Aorta (tissue), 5 donors: ENCODE data around the gene EXT2. TPM values are rescaled to one million over a fixed set of nuclear protein-coding genes. Genes with fewer than 3 reads are reported as not detected.

Source experiments
- ATAC-seq: fragments of 200-7000 bp; cut with Tn5 transposase; one replicate; pipeline ENCODE4 v1.9.1; 2022; ENCODE audit warnings: moderate library complexity; ENCODE audit not compliant: low FRiP score
- DNase-seq, 2 donors: peaks; one replicate each; pipeline ENCODE4 v3.0.0-alpha.2; 2020
- H3K27ac ChIP-seq, 2 donors: one replicate each; pipeline ENCODE4 v1.5.1; 2013; ENCODE audit warnings: low read length in 2 of 2, mild to moderate bottlenecking in 2 of 2, moderate library complexity in 2 of 2, control low read depth in 1 of 2, inconsistent platforms in 1 of 2, low read depth in 1 of 2
- H3K27me3 ChIP-seq, 2 donors: one replicate each; pipeline ENCODE4 v1.6.1; 2013; ENCODE audit warnings: control low read depth in 1 of 2, low read length in 1 of 2, mild to moderate bottlenecking in 1 of 2, moderate library complexity in 1 of 2; ENCODE audit not compliant: insufficient read depth in 2 of 2, control insufficient read depth in 1 of 2
- H3K36me3 ChIP-seq, 2 donors: one replicate each; pipeline ENCODE4 v1.6.1; 2013; ENCODE audit warnings: control low read depth in 1 of 2, low read length in 1 of 2, mild to moderate bottlenecking in 1 of 2; ENCODE audit not compliant: insufficient read depth in 2 of 2, control insufficient read depth in 1 of 2
- H3K4me1 ChIP-seq, 2 donors: one replicate each; pipeline ENCODE4 v1.6.1; 2013; ENCODE audit warnings: low read length in 2 of 2, control low read depth in 1 of 2, mild to moderate bottlenecking in 1 of 2, moderate library complexity in 1 of 2; ENCODE audit not compliant: insufficient read depth in 2 of 2, control insufficient read depth in 1 of 2
- H3K4me3 ChIP-seq, 2 donors: one replicate each; pipeline ENCODE4 v1.5.1; 2013; ENCODE audit warnings: low read length in 2 of 2, control low read depth in 1 of 2, mild to moderate bottlenecking in 1 of 2
- H3K9me3 ChIP-seq: one replicate; pipeline ENCODE4 v1.6.1; 2013; ENCODE audit warnings: mild to moderate bottlenecking, low read length; ENCODE audit not compliant: control insufficient read depth
- WGBS, 2 donors: extraction: QIAGEN DNeasy Blood & Tissue Kit; methylation state at CpG; one replicate each; pipeline ENCODE4 v1.1.7; 2013; 5-methylcytosine and 5-hydroxymethylcytosine counted together
- intact Hi-C, 2 donors: fragments of 100-400 bp; cut with DNase I; formaldehyde crosslinking; loops; one replicate each; pipeline versions ENCODE4 v1.14.2 to v1.15.0; 2022
- polyA plus RNA-seq, 2 donors: library from polyadenylated mRNA; stranded (reverse); fragments of 200-250 nt; gene quantifications; one replicate each; pipeline ENCODE4 v1.2.3, GENCODE V29; 2013
- total RNA-seq, 2 donors: library from RNA; stranded (reverse); fragmentation: NEBNext Ultra II Directional; extraction: Animal tissue kit (Norgen Biotek cat#: 25700); gene quantifications; one replicate each; pipeline ENCODE4 v1.2.1, GENCODE V29; 2021
- donor health status: healthy with polysubstance abuse.
- donor health status: Bipolar disorder and iron deficiency.
- donor health status: DM: no; HTN: no; CAD: no.
- donor health status: DM: no; HTN: no; CAD: no.
- donor health status: DM: yes; HTN: yes; CAD: no.

The EXT2 gene
- total and polyA plus RNA-seq, 4 donors = 16.0 to 69.4 (median 51.6) TPM

DNA sequence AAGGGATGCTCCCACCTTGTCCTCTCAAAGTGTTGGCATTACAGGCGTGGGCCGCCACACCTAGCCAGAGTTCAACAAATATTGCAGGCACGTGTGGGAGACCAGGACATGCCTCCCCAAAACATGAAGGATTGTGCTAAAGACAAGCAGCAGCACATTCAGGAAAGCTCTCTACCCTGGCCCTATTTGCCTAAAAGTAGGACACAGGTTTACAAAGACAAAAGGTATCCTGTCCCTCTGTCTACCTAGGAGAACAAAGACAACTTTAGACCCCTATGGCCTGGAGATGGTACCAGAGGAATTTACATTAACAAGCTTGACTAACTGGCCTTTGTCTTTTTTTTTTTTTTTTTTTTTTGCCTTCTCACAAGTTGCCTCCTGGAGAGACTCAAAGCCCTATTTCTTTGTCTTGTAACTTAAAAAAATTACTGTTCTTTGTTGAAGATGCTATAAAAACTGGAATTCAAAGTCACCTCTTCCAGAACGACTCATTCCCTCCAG is 30.3 kb upstream of the EXT2 start:
- no peak overlapping the region for H3K27ac ChIP-seq
- intact Hi-C loops = no loop called here
- no peak for ATAC-seq
- H3K27me3 ChIP-seq = no peaks in the 10 kb centered on the region
- 45 to 61% methylated on average over 4 of the region's 4 CpGs for WGBS, 2 donors
- no peak for DNase-seq
- H3K4me3 ChIP-seq = no peak overlapping the region
- no peaks in the 10 kb centered on the region for H3K36me3 ChIP-seq
- H3K9me3 ChIP-seq = no peaks in the 10 kb centered on the region
- no peaks in the 10 kb centered on the region for H3K4me1 ChIP-seq

DNA sequence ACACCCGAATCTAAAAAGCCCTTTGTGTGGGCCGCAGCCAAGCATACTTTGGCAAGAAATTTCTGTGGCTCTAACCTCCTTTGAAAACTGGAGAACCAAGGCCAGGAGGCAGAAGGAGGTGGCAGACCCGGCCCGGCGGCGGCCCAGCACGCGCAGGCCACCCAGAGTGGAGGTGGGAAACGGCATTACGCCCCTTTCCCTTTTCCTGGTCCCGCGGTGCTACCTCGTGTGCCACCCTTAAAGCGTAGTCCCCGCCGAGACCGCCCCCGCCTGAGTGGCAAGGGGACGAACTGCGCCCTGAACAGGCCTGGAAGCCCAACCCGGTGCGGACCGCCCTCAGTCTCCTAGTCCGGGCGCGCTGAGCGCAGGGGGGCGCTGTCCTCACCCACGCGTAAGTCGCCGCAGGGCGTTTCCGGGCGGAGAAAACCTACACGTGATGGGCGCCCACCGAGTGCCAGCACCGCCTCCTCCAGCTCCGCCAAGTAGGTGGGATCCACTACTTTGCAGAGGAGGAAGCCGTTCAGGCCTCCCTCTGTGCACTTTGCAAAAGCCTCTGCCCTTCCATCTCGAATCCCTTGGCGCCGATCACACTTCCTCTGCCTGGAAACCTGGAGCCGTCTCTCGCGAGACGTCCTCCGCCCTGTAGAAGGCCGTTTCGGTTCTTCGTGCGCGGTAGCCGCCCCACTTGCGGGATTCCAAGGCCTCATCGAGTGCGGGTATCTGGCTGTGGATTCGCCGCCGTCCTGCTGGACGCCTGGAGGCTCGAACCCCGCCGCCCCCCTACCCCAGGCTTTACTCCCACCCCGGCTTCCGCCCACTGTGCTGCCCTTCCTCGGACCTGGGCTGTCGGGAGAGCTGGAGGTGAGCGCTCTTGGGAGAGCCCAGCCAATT is 29.4 kb upstream of the EXT2 start, which contains the start of gene ACCS:
ACCS (plus strand) TSS at position 430 of the 891 bp plus-strand sequence. CDS start 1,358 bp downstream, outside the sequence.
- DNase-seq = peak; percentile 99

DNA sequence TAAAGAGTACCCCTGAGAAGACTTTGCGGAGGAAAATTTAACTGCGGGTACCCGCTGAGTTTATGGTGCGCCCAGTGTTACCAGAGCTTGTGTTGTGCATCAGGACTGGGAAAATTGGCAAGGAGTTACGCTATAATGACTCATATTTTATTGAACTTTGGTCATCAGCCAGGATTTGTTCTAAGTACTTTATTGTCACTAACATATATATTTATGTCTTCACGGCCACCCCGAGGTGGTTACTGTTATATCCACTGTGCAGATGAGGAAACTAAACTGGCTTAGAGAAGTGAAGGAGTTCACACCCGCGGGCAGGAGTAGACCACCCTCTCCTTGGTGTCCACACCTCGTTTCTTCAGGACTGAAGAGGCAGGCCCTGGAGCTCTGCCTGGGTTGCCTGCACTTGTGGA is 28.7 kb upstream of the EXT2 start:
- ATAC-seq (peak; percentile 27), DNase-seq (no peak)
- intact Hi-C loops = no loop called here
- Histone ChIP-seq H3K36me3 (peaks cover 0 to 3% of the 10 kb centered on the region in 2 donors), H3K9me3 (no peaks in the 10 kb centered on the region), H3K27me3 (no peaks in the 10 kb centered on the region), H3K27ac (peak overlapping the region in 1 of 2 donors; percentile 78), H3K4me1 (no peaks in the 10 kb centered on the region), H3K4me3 (peak overlapping the region; percentile 67 to 76)
- 15 to 28% methylated on average over 10 of the region's 10 CpGs for WGBS, 2 donors

More for the DNA sequence above, 29.4 kb upstream of the EXT2 start, which contains the start of gene ACCS:
- Histone ChIP-seq H3K36me3 (no peaks in the 10 kb centered on the region), H3K27ac (peak within 1 kb of the TSS in 1 of 2 donors; percentile 91), H3K4me1 (no peaks in the 10 kb centered on the region), H3K27me3 (no peaks in the 10 kb centered on the region), H3K4me3 (peak within 1 kb of the TSS; percentile 67 to 76), H3K9me3 (no peaks in the 10 kb centered on the region)
- peak; percentile 98 for ATAC-seq
- 0 to 1% methylated on average over 70 of the region's 70 CpGs for WGBS, 2 donors
- intact Hi-C loops = no loop called here

DNA sequence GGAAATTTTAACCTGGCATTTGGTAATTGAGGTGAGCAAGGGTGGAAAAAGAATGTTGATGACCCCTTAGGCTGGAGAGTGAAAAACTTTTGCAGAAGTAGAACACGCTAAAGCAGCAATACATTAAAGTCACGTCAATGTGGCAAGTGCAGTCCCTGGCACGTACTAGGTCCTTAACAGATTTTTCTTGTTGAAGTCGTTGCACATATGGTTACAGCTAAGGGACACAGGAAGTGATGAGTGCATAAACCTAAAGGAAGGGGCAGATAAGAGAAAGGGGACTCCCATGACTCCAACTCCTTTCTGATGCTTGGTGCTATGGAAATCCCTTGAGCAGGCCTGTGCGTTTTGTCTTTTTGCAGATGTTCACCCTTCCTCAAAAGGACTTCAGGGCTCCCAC is 28.2 kb upstream of the EXT2 start:
- H3K9me3 ChIP-seq = no peaks in the 10 kb centered on the region
- no peaks in the 10 kb centered on the region for H3K4me1 ChIP-seq
- H3K27me3 ChIP-seq = no peaks in the 10 kb centered on the region
- DNase-seq (no peak), ATAC-seq (no peak)
- H3K4me3 ChIP-seq = peak overlapping the region; percentile 67 to 76
- intact Hi-C loops = no loop called here
- peaks cover 0 to 3% of the 10 kb centered on the region in 2 donors for H3K36me3 ChIP-seq
- 65 to 79% methylated on average over 5 of the region's 5 CpGs for WGBS, 2 donors
- H3K27ac ChIP-seq = no peak overlapping the region

DNA sequence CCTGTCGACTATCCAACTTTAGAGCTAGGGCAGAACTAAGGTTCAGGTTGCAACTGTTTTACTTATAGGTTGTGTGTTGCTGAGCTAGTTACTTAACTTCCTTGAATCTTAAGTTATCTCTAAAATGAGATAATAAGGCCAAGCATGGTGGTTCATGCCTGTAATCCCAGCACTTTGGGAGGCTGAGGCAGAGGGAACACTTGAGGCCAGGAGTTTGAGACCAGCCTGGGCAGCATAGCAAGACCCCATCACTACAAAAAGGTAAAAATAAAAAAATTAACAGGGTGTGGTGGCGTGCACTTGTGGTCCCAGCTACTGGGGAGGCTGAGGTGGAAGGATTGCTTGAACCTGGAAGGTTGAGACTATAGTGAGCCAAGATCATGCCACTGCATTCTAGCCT is 27.3 kb upstream of the EXT2 start:
- WGBS, 2 donors = 98 to 99% methylated on average over 2 of the region's 2 CpGs

DNA sequence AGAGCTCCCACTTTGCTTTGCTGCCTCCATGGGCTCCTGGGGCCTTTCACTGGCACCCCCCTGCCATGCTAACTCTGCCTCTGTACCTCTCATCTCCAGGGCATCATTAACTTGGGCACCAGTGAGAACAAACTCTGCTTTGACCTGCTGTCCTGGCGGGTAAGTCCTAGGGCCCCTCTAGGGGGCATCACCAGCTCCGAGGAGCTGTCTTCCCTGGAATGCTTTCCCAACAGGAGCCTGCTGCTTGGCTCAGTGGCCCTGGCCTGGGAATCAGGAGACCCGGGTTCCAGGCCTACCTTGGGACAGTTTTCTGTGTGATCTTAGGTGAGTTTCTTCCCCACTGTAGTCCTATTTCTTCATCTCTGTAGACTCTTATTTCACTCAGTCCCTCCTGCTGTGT is 24.3 kb upstream of the EXT2 start:
- H3K4me1 ChIP-seq = no peaks in the 10 kb centered on the region
- intact Hi-C loops = no loop called here
- H3K4me3 ChIP-seq = no peak overlapping the region
- no peaks in the 10 kb centered on the region for H3K27me3 ChIP-seq
- 83 to 84% methylated on average over 3 of the region's 3 CpGs for WGBS, 2 donors
- peaks cover 4 to 11% of the 10 kb centered on the region in 2 donors for H3K36me3 ChIP-seq
- H3K27ac ChIP-seq = no peak overlapping the region
- no peaks in the 10 kb centered on the region for H3K9me3 ChIP-seq
- ATAC-seq (no peak), DNase-seq (no peak)

More for the DNA sequence above, 27.3 kb upstream of the EXT2 start:
- no peak overlapping the region for H3K27ac ChIP-seq
- no peaks in the 10 kb centered on the region for H3K4me1 ChIP-seq
- no peaks in the 10 kb centered on the region for H3K27me3 ChIP-seq
- DNase-seq = no peak
- no peak overlapping the region for H3K4me3 ChIP-seq
- peaks cover 0 to 6% of the 10 kb centered on the region in 2 donors for H3K36me3 ChIP-seq
- H3K9me3 ChIP-seq = no peaks in the 10 kb centered on the region
- ATAC-seq = no peak
- intact Hi-C loops = no loop called here

DNA sequence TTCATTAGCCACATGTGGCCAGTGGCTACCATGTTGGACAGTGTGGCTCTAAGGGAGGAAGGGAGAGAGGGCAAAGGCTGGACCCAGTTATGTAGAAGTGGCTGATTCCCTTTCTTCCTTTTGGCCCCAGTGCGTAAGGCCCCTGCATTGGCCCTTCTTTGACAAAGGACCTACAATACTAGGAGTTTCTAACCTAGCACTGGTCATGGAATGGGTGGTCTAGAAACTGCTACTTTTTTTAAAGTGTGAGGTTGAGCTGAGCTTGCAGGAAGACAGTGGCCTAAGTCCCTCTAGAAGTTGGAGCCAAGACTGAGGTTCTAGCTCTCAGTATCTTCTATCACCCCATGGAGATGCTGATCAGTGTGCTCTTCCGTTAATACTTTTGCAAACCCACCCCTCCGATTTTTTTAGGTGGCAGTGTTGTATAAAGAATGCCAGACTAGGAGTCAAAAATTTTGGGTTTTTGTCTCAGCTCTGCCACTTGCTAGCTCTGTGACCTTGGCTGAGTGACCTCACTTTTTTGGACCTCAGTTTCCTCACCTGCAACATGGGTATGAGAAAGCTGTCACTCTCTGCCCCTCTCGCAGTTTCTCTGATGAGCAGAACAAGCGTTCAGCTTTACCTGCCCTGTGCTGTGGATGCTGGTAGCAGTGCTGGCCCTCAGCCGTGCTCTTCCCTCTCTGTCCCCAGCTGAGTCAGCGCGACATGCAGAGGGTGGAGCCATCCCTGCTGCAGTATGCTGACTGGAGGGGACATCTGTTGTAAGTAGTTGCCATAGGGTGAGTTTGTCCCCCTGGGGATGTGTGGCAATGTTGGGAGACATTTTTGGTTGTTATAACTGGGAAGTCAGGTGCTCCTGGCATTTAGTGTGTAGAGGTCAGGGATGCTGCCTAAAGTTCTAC is 22.5 kb upstream of the EXT2 start:
- Histone ChIP-seq H3K27ac (no peak overlapping the region), H3K9me3 (no peaks in the 10 kb centered on the region), H3K36me3 (peaks cover 6 to 11% of the 10 kb centered on the region in 2 donors), H3K4me1 (no peaks in the 10 kb centered on the region), H3K27me3 (no peaks in the 10 kb centered on the region), H3K4me3 (no peak overlapping the region)
- WGBS, 2 donors = 89 to 92% methylated on average over 8 of the region's 8 CpGs
- intact Hi-C loops = no loop called here
- DNase-seq = no peak
- ATAC-seq = no peak

DNA sequence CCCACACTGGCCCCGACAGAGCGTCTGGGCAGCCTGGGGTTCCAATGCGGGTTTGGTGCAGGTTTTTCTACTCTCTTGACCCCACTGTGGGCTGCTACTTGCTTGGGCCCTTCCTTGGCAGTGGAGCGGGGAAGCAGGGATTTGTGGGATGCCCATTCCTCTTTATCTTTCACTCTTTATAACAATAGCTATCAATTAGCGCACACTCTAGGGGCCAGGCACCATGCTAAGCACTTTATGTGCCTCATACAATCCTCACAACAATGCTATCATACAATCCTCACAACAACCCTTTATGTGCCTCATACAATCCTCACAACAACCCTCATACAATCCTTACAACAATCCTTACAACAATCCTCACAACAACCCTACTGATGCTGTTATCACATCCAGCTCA is 16.7 kb upstream of the EXT2 start:
- H3K4me3 ChIP-seq = no peak overlapping the region
- DNase-seq (no peak), ATAC-seq (no peak)
- H3K27me3 ChIP-seq = no peaks in the 10 kb centered on the region
- intact Hi-C loops = no loop called here
- WGBS, 2 donors = 93 to 94% methylated on average over 5 of the region's 5 CpGs
- peaks cover 4 to 13% of the 10 kb centered on the region in 2 donors for H3K36me3 ChIP-seq
- no peaks in the 10 kb centered on the region for H3K9me3 ChIP-seq
- H3K4me1 ChIP-seq = no peaks in the 10 kb centered on the region
- H3K27ac ChIP-seq = no peak overlapping the region
